GM18909 (cell line): ENCODE data around the gene SLC25A1.
"Not testable (repeated sequence)": the region's sequence is repeated elsewhere in the genome, so short reads cannot be mapped to it uniquely, and the experiment has no call there.

Experiments used
- ATAC-seq: cut with Tn5 transposase; IDR thresholded peaks from one replicate; pipeline ENCODE4 v1.9.1; 2021; ENCODE audit warnings: mild to moderate bottlenecking; ENCODE audit not compliant: unreplicated experiment, poor library complexity

SLC25A1 gene

DNA sequence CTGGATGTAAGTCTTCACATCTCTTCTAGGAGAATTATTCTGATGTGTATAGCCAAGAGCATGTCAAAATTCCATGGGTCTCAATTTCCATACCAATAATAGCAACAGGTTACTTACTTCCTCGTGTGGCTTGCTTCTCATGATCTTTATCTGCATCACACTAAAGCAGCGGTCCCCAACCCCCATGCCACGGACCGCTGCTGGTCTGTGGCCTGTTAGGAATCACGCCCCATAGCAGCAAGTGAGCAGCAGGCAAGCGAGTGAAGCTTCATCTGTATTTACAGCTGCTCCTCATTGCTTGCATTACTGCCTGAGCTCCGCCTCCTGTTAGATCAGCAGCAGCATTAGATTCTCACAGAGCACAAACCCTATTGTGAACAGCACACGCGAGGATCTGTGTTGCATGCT is 28.9 kb upstream of the SLC25A1 start:
- no peak for ATAC-seq

- ATAC-seq: no peak
These were observed 27.8 kb upstream of the SLC25A1 start for GRCh38 chr22:19206287-19206686.

GRCh38 chr22:19204640-19205039 is 26.1 kb upstream of the SLC25A1 start:
- no peak for ATAC-seq

GRCh38 chr22:19203834-19204233 is 25.3 kb upstream of the SLC25A1 start:
- ATAC-seq: no peak

- ATAC-seq: not testable (repeated sequence)
These were observed 24.3 kb upstream of the SLC25A1 start for GRCh38 chr22:19202799-19203186.

GRCh38 chr22:19201869-19202798 is 23.6 kb upstream of the SLC25A1 start:
- ATAC-seq: no peak

DNA sequence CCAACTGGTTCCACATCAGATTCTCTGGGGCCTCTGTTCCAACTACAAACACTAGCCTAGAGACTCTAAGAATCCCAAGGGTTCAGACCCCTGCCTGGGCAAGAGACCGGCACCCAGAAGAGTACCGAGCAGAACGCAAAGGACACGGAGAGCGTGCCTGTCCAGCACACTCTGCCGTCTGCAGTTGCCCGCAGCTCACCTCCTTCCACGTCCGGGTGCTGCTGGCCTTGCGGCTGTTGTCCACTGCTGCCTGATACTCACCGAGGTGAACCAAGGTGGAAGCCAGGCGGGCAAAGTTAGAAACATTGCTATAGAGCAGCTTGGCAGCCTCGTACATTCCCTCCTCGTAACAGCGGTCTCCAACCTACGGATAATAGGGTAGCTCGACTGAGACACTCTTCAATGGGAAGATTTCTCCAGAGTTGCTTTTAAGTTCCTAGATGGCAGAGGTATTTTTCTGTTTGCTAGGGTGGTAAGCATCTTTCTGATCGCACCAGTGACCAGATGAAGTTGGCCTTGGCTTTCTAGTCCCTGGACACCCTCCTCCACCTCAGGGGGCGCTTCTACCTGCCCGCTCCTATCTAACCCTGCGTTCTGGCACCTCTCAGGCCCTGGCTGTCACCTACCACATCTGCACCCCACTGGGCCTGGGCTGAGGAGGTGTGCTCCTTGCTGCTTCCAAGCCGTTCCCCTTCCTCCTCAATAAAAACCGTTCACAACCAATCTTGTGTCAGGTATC is 22.8 kb upstream of the SLC25A1 start:
- ATAC-seq: no peak

DNA sequence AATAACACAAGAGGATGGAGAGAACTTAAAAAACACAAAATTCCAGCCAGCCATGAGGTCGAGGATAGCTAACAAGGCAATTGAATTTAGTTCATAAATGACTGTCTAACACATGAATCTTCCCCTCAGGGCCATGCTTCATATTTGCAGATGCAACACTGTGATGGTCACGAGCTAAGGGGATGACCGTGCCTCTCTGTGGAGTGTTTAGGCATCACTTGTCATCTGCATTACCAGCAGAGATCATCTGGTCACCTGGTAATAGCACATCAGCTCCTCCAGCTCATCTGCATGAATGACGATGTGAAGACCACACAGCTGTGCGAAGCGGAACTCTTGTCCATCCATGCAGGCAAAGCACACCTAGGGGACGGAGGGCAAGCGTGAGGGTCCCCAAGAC is 20.9 kb upstream of the SLC25A1 start:
- ATAC-seq: no peak

DNA sequence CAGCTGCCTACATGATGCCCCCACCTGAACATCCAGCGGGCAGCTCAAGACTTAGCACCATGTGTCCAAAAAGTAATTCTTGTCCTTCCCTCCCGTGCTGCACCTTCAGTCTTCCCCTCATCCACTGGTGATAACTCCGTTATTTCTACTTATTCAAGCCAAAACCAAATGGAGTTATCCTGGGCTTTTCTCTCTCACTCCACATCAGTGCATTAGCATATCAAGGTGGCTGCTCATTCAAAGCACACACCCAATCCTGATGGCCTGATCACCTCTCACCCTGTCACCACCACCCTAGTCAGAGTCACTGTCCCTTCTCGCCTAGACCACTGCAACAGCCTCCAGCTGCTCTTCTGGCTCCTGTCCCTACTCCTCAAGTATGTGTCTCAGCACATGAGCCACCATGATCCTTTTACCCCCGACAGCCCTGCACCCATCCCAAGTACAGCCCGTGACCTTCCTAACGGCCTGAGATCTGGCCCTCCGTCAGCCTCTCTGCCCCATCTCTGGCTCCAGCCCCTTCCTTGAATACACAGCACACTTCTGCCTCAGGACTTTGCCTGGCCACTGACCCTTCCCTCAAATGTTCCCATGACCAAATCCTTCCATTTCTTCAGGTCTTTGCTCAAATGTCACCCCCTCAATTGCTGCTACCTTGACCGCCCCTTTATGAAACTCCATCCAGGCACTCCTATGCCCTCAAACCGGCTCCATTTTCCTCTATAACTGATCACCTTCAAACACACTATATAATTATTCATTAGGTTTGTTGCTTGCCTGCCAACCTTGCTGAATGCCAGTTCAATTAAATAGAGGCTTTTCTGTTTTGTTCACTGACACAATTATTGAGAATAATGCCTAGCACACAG is 19.7 kb upstream of the SLC25A1 start:
- no peak for ATAC-seq

DNA sequence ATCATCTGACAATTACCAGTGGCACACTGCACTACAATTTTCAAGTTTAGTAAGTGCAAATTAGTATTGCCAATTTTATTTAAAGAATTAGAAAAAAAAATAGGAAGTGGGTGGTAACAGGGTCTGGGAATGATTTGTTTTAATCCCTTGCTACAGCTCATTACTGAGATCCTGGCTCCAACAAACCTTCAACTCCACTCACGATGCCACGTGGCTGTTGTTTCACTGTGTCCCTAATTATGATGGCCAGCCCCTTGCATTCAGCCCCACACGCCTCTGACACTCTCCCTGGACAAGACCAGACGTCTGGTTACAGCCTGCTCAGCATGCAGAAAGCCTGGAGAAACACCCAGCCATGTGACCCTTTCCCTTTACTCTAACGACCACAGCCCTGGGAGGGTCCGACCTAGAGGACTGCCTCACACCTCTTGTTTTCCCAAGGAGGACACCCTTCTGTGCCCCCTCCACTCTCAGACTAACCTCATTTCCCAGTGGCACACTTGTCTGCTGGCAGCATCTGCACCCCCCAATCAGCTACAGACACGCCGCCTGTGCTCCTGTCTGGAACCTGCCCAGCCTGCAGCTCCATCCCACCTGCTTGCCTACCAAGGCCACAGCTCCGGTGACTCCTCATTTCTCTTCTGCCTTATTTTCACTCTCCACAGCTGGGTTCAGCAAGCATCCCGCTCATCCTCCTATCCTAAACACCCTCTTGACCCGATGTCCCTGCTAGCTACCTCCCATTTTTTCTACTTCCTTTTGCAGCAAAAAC is 18.5 kb upstream of the SLC25A1 start:
- ATAC-seq: no peak

DNA sequence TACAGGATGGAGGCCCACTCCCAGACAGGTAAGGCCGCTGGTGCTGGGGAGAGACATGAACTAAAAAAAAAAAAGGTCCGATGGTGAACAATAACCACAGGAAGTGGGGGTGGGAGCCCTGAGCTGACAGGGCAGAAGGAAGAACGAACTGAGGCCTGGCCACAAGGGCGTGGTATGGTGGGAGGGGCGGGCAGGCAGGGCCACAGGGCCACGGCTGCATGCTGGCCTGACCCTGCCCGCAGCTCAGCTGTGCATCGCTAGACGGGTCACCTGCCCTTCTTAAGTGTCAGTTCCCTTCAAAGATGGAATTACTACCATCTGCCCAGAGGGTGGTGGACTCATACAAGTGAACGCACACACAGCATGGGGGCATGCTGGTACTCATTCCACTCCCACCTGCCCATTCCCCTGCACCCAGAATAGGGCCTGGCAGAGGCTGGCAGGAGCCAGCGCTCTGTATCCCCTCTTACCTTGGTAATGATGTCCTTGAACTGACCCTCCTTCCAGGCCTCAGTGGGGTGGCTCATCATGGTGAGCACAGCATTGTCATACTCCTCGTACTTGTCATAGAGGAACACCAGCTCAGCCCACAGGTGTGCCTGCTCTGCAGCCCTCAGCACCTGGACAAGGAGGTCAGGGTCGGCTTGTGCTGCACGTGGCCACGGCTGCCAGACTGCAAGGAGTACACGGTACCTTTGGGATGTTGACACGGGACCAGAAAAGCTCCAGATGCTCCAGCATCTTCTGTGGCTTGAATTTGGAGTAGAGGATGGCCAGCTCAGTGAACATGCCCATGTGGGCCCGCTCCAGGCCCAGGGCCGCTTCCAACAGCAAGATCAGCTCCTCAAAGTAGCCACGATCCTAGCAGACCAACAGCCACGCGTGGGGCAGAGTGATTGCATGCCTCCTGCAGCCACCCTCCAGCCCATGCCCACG is 17.5 kb upstream of the SLC25A1 start:
- no peak for ATAC-seq

DNA sequence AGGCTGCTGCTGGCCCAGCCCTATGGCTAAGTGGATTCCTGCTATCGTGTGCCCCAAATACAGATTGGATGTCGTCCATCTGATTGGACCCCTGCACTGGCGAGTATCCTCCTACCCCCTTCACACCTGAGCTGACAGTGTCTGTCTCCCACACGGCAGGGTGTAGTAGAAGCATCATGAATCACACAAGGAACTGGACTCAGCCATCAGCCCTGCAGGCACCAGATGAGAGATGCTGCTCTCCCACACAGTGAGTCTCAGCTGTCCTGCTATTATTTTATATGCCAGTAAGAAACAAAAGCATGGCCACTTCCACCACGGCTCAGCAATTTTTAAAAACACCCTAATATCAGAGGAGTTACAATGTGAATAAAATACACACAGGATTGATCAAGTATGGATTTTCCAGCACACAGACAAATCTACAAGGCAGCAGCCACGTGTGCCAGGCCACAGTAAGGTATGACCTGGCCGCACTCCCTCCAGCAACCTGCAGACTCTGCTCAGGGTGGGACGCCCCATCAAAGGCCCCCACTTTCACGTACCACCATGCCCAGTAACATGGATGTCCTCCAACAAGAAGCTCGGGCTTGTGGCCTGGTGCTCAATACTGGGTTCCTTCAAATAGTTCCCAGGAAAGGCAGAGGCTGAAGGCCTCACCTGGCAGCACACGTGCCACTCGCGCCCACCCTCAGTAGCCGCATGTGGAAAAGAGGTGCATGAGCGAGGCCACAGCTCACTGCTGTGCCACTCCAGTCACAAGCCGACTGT is 16.4 kb upstream of the SLC25A1 start:
- ATAC-seq: no peak

DNA sequence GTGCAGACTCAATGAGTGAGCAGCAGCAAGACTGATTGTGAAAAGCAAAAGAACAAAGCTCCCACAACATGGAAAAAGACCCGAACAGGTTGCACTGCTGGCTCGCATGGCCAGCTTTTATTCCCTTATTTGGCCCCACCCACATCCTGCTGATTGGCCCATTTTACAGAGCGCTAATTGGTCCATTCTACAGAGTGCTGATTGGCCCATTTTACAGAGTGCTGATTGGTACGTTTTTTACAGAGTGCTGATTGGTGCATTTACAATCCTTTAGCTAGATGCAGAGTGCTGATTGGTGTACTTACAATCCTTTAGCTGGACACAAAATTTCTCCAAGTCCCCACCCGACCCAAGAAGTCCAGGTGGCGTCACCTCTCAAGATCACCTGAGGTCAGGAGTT is 15.3 kb upstream of the SLC25A1 start:
- ATAC-seq: no peak

GRCh38 chr22:19187716-19188563 is 9.4 kb upstream of the SLC25A1 start:
- ATAC-seq: no peak

DNA sequence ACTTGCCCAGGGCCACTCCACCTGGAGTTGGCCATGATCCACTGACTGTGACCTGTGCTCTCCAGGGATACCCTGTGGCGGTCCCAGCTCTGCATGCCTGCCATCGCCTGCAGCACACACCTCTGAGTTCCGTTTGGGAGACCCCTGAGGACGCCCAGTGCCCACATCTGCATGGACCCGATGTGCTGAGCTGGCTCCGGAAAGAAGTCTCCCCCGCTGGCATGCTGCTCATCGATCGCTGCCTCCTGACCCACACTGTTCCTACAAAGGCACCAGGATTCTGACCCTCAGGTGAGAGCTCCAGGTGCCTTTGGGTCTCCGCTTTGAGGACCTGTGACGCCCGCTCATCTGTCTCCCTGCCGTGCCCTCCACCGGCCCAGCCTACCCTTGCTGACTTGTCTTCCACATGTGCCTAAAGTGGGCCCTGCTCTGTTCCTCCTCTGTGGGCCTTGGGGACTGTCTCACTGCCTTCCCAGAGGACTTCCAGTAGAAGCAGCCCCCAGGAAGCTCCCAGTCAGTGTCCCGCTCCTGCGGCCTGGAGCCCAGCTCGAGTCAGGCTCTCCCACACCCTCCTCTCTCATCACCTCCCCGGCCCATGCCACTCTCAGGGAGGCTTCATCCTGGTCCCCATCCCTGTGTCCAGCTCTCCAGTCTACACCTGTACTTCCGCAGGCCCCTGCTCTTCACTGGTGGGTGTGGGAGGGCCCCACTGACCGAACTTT is 5.9 kb upstream of the SLC25A1 start:
- no peak for ATAC-seq

DNA sequence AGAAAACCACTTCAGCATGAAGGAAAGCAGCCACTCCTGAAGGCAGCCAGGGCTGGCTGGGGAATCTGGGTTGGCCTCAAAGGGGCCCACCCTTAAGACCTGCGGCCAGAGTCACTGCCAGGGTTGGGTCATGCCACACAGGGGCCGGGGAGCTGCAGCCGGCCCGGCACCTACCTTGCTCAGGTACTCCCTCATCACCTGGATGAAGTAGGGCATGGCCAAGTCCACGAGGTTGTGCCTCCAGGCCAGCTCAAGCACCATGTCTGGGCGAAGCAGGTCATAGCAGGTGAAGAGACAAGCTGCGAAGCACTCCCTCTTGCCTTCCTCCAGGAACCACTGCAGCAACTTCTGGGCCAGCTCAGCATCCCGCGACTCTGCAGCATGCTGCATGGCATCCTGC is 4.7 kb upstream of the SLC25A1 start:
- no peak for ATAC-seq
